Stimulated activated CD4-positive, alpha-beta T cell treated with anti-CD3 and anti-CD28 coated beads, Interleukin-2, amount 100 ng/mL, for 4 hours (primary cell): Measurements from ENCODE around the gene TSPEAR.
"Not testable (repeated sequence)": the region's sequence is repeated elsewhere in the genome, so short reads cannot be mapped to it uniquely, and the experiment has no call there.

Experiments
- DNase-seq: peaks from one replicate; pipeline ENCODE4 v3.0.0-alpha.2; 2020; ENCODE audit warnings: low read depth

The TSPEAR gene

DNA sequence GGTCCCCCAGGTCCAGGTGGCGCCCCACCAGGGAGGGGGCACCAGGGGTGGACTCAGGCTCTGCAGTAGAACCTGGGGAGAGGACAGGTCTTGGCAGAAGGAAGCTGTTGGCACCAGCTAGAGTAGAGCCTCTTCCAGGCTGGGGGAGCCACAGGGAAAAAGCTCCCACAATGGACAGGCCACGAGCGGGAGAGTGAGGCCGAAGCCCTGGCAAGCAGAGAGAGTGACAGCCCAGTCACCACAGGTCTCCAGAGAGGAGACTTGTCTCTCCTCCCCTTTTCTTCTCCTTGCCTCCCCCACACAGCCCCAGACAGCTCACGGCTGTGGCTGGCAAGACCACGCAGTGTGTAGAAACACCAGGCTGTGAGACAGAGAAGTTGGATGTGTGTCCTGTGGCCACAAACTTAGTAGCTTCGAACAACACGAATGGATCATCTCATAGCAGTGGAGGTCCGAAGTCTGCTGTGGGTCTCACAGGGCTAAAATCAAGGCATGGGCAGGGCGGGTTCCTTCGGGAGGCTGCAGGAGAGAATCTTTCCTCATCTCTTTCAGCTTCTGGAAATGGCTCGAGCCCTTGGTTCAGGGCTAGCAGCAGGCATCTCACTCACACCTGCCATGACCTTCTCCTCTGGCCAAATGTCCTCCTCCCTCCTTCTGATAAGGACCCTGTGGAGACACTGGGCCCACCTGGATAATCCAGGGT lies 60.2 kb downstream of the TSPEAR start:
- DNase-seq = no peak

DNA sequence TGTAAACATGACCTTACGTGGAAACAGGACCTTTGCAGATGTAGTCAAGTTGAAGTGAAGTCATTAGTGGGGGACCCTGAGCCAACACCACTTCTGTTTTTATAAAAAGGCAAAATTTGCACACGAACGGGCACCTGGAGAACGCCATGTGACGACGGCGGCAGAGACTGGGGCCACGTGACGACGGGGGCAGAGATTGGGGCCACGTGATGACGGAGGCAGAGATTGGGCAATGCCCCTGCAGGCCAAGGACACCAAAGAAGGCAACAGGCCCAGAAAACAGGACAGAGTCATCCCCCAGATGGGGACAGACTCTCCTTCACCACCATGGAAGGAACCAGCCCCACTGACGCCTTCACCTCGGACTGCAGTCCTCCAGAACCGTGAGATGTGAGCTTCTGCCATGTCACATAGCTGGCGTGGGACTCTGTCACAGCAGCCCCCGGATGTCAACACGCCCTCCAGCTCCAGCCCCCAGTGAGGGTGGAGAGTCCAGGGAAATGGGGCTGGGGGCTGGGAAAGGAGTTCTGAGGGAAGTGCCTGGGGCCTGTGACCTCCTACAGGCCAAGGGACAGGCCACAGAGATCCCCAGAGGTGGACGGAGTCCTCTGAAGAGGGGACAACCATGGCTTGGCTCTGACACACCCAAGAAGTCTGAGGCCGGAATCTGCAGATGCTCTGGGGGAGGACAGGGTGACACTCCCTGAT lies 61.0 kb downstream of the TSPEAR start:
- no peak for DNase-seq

DNA sequence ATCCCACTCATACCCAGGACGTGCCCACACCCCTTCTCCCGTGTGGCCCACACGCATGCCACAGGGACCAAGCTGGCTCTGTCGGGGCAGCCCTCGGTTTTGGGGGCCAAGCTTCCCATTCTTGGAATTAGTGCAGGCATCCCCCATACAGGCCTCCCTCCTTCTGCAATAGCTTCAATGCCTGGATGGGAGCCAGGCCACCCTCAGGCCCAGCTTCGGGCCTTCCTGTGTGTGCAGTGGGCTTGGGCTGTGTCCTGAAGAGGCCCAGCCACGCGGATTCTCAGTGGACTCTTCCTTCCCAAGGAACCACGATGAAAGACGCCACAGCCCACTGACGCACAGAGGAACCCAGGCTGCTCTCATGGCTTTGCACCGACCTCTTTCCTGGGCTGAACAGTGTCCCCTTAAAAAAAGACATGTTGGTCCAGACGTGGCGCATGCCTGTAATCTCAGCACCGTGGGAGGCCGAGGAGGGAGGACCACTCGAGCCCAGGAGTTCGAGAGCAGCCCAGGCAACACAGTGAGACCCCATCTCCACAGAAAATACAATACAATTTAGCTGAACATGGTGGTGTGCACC lies 61.8 kb downstream of the TSPEAR start:
- DNase-seq = no peak

DNA sequence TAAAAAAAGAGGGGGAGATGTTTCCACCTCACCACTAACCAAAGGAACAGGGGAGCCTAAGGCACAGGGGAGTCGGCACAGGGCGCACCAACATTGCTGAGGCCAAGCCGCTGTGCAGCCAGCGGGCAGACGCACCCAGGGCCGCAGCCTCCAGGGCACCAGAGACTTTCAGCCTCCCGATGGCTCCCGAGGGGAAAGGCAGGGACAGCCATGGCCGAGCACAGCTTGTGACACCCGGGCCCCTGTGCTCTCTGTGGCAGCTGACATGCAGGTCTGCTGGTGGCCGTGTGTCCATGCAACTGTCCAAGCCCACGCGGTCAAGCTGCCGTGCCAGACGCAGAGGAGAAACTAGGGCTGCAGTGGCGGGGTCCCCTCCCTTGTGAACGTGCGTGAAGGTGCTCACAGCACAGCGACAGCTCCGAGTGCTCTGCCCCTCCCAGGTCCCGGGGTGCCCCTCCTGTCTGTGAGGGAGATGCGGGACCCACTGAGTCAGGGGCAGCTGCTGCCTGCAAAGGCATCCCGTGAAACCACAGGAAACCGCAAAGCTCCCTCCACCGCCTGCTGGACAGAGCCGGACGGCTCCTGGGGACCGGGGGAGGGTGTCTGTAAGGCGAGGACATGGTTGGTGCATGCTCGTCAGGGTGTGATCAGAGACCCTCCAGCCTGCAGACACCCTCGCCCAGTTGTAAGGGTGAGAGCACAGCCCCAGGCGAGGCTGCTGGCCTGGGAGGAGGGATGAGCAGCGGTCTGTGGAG lies 62.6 kb downstream of the TSPEAR start:
- no peak for DNase-seq

DNA sequence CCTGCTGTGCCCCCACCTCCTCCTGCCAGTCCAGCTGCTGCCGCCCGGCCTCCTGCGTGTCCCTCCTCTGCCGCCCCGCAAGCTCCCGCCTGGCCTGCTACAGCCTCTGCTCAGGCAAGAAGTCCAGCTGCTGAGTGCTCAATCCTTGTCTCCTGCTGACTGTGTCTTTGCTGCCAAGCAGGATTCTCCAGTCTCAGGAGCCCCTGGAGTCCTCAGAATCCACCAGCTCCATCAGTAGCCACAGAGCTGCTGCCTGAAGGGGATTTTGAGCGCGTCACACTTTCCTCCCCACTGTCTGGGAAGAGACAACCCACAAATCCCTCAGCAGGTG lies 64.2 kb downstream of the TSPEAR start:
- no peak for DNase-seq

DNA sequence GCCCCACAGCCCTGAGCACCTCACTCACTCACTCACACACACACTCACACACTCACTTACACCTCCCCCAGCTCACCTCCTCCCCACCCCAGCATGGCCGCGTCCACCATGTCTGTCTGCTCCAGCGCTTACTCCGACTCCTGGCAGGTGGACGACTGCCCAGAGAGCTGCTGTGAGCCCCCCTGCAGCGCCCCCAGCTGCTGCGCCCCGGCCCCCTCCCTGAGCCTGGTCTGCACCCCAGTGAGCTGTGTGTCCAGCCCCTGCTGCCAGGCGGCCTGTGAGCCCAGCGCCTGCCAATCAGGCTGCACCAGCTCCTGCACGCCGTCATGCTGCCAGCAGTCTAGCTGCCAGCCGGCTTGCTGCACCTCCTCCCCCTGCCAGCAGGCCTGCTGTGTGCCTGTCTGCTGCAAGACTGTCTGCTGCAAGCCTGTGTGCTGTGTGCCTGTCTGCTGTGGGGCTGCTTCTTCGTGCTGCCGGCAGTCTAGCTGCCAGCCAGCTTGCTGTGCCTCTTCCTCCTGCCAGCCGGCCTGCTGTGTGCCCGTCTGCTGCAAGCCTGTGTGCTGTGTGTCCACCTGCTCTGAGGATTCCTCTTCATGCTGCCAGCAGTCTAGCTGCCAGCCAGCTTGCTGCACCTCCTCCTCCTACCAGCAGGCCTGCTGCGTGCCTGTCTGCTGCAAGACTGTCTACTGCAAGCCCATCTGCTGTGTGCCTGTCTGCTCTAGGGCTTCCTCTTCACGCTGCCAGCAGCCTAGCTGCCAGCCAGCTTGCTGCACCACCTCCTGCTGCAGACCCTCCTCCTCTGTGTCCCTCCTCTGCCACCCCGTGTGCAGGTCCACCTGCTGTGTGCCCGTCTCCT lies 64.8 kb downstream of the TSPEAR start, which contains the start of gene KRTAP10-11:
Gene KRTAP10-11, plus strand, starts transcription at position 49 of the 856 bp plus-strand sequence. Its CDS starts 45 bp downstream, at position 94.
- DNase-seq = not testable (repeated sequence)

DNA sequence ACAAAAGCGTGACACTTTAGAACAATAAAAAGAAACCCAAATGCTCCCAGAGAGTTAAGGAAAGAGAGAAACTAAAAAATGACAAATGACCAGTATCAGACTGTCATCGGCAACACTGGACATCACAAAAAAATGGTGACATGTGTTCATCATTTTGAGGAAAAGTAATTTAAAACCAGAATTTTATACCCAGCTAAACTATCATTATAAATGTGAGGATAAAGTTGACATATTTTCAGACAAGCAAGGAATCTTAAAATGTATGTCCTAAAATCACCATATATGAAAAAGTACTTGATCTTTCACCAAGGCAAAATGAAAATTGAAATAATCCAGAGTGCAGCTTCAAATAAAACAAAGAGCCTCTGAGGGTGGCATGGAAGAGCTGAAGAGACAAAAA lies 66.5 kb downstream of the TSPEAR start:
- DNase-seq = no peak

DNA sequence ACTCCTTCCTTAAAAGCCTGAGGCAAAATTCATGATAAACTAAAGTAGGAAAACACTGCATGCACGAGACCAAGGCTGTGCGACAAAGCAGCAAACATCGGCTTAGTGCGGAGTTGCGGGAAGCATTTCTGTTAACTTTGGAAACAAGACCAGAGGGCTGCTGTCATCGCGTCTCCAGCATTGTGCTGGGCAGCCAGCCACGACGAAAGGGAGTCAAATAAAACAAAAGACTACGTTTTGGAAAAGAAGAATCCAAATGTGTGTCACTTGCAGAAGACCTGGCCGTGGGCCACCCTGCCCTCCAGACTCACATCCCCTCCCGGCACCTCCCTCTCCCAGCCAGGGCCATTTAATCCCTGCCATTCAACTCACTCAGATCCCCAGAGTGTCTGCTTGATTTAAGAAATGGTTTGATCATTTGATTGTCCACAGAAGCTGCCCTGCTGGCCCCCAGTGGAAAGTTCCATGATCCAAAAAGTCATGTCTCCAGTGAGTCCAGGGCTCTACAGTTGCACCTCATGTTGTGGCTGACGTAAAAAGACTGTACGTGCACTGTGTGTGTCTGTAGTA lies 67.5 kb downstream of the TSPEAR start:
- no peak for DNase-seq

DNA sequence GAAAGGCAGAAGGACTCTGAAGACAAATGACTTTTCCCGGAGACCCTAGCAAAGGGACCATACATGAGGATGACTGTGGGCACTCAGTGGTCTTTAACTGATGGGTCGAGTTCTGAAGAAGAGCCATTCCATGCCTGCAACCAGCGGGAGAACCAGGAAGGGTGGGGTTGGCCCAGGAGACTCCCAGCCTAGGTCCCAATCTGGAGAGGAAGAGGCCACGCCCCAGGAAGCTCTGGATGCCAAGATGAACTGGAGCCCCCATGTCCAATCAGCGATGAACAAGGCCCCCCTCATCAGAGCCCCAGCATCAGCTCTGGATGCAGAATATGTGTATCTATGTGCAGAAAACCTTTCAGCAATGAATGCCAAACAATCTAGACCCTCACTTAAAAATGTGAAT lies 70.6 kb downstream of the TSPEAR start:
- no peak for DNase-seq

DNA sequence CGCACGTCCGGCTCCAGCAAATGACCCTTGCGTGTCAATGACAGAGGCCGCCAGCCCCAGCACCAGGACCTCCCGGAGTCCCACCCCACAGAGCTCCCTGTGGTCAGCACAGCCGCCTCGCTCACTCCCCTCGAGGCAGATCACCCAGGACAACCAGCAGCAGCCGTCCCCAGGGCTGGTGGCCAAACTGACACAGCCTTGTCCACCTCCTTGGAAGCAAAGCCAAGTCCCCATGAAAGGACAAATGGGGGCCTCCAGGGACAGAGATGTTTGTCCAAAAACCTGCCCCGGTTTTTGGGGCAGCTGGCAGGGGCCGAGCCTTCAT lies 72.1 kb downstream of the TSPEAR start:
- no peak for DNase-seq

DNA sequence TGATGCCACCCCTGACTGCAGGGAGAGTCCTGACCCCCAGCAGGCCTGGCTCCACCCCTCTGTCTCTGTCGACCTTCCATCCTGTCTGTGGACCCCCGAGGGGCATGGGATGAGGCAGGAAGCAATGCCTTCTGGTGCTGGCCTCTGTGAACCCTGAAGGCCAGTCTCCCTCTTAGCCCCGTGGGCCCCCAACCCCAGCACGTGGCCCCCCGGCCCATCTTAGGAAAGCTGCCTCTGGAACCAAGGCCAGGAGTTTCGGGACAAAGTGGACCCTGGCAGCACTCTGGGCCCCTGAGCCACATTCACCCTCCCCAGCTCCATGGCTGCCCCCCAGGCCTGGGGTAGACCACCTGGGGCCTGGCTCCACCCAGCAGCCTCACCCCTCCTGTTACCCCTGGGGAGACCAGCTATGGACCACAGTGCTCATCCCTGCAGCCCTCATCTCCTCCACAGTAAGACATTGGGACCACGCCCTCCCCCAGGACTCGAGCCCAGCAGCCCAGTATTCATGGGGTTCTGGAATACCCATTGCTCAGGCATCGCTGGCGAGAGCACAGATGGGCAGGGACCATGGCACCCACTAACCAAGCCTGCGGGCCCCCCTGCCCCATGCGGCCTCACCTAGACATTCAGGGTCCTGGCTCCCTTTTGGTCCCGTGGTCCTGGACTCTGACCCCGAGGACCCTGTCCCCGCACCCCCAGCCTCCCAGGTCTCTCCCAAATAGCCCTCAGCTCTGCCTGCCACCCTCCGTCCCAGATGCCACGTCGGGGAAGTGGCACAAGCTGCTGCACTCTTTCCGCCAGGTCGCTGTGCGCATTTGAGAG lies 72.7 kb downstream of the TSPEAR start:
- not testable (repeated sequence) for DNase-seq

DNA sequence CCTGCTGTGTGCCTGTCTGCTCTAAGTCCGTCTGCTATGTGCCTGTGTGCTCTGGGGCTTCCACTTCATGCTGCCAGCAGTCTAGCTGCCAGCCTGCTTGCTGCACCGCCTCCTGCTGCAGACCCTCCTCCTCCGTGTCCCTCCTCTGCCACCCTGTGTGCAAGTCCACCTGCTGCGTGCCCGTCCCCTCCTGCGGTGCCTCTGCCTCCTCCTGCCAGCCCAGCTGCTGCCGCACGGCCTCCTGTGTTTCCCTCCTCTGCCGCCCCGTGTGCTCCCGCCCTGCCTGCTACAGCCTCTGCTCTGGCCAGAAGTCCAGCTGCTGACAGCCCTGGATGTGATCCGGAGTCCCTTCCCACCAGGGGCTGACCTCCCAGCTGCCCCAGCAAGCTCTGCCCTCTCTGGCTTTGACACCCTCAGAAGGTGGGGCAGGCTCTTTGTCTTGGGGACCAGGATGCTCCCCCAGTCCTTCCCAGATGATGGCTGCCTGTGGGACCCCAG lies 73.5 kb downstream of the TSPEAR start:
- DNase-seq = not testable (repeated sequence)

DNA sequence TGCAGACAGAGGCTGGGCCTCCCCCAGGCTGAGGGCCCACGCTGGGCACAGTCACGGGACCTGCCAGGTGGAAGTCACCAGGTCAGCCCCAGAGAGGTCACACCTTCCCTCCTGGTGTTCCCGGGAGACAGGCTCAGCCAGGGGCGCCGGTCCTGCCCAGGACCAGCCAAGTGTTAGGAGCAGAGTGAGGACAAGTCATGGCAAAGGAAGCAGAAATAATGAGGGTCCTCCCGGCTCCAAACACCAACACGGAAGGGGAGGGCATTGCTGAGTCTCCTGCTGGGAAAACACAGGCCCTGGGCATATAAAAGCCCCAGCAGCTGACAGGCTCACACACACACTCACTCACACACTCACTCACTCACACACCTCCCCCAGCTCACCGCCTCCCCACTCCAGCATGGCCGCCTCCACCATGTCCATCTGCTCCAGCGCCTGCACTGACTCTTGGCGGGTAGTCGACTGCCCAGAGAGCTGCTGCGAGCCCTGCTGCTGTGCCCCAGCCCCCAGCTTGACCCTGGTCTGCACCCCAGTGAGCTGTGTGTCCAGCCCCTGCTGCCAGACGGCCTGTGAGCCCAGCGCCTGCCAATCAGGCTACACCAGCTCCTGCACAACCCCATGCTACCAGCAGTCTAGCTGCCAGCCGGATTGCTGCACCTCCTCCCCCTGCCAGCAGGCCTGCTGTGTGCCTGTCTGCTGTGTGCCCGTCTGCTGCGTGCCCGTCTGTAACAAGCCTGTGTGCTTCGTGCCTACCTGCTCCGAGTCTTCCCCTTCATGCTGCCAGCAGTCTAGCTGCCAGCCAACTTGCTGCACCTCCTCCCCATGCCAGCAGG lies 74.1 kb downstream of the TSPEAR start, which contains the start of gene KRTAP10-10:
Gene KRTAP10-10, plus strand, starts transcription at position 339 of the 833 bp plus-strand sequence. Its CDS starts 62 bp downstream, at position 401.
- no peak for DNase-seq

DNA sequence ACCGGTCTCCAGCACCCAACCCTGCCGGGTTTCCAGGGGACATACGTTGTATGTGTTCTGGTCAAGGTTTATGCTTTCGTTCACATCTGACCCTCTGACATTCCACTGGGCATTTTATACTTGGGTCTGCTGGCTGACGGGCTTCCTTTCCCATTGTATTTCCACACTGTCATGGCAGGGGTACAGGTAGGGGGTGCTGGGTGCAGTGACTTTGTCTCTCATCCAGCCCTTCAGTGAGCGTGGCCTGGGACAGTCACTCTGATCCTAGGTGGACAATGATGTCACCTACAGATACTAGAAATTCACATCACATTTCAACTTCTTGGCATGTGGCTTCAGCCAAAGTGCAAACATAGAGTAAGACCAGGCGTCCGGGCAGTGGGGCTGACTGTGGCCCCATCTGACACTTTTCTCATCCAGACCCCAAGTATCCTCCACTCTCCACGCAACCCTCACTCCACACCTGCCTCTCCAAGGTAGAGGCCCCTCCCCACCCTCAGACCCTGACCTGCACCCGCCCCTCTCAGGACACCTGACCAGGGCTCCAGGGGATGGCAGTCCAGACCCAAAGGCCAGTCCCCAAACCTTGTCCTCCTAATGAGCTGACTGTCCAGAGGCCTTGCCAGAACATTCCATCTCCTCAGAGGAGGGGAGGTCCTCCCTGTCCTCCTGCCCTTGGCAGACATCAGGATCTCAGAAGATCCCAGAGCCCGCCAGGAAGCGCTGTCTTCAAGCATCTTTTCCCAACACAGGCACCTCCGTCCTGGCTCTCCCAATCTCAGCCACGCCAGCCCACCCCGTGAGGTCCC lies 75.0 kb downstream of the TSPEAR start:
- no peak for DNase-seq

DNA sequence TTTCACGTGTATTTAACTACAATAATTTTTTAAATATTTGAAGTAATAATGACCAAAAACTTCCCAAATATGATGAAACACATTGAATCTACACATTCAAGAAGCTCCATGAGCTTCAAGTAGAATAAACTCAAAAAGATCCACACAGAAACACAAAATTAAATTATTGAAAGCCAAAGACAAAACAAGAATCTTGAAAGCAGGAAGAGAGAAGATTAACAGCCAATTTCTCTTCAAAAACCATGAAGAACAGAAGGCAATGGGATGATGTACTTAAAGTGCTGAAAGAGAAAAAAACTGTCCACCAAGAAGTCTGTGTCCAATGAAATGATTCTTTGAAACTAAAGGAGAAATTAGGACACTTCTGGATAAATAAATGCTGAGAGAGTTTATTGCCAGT lies 79.3 kb downstream of the TSPEAR start:
- DNase-seq = no peak

DNA sequence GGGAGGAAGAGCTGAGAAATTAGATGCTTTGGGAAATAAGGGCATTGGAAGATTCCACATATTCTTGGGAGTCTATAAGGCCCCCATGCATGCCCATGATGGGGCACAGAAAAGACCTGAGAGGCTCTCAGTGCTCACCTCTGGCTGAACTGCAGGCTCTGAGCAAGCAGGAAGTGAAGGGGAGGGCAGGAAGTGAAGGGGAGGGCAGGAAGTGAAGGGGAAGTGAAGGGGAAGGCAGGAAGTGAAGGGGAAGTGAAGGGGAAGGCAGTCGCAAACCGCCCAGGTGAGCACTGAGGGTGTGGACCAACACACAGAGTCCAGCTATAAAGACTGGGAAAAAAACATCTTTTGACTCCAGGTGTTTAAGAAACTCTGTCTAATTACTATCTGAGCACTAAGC lies 80.9 kb downstream of the TSPEAR start:
- DNase-seq = no peak

DNA sequence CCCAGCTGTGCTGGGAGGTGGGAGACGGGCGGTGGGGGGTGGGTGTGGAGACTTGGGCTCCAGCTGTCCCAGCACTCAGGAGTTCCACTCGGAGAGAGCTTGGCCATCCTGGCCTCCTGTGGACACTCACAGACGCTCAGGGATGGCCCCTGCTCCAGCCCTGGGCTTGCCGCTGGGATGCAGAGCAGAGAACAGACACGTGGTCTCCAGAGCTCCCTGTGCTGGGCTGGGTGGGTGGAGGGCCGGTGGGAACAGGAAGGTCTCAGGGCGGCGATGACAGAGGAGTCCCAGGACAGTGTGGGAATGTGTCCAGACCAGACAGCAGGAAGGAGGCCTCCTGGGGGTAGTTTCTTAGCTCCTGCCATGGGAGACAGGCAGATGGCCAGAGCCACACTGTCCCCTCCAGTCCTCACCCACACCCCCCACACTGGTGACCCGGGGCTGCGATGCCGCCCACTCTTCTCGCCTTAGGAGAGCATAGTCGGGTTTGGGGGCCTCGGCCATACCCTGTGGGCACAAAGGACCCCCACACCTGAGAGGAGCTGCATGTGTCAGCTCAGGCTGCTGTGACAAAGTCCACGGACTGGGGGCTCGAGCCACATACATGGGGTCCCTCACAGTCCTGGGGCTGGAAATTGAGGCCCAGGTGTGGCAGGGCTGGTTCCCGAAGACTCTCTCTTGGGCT lies 82.5 kb downstream of the TSPEAR start:
- no peak for DNase-seq

DNA sequence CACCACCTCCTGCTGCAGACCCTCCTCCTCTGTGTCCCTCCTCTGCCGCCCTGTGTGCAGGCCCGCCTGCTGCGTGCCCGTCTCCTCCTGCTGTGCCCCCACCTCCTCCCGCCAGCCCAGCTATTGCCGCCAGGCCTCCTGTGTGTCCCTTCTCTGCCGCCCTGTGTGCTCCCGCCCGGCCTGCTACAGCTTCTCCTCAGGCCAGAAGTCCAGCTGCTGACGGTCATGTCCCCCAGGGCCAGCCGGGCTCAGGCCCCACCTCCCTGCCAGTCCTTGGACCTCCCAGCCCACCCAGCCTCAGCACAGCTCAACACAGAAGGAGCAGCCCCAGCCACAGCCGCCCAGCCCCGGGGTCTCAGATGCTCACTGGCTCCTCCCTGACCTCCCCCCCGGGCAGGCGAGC lies 83.5 kb downstream of the TSPEAR start:
- DNase-seq = not testable (repeated sequence)
